Measurements from ENCODE around the gene JARID2.

Gene JARID2

GRCh38 chr6:15505463-15505918 is 259.6 kb downstream of the JARID2 start:
- peak overlapping the region; percentile 69 for H3K9ac ChIP-seq (ENCODE audit: low read length)
- no peaks in the 10 kb centered on the region for H3K9me3 ChIP-seq (ENCODE audit: control insufficient read depth, low read length)
- H2BK120ac ChIP-seq (ENCODE audit: low read depth, low read length): no peak overlapping the region
- H3K4me2 ChIP-seq (ENCODE audit: low read length, poor library complexity, severe bottlenecking): peak overlapping the region; percentile 73
- H3K27me3 ChIP-seq (ENCODE audit: control insufficient read depth in 1 of 2, insufficient read depth in 1 of 2, low read length in 2 of 2): no peaks in the 10 kb centered on the region
- peak overlapping the region in 1 of 2 experiments; percentile 22 for H3K14ac ChIP-seq (ENCODE audit: low read length in 2 of 2)
- 95% methylated on average over 18 of the region's 18 CpGs for WGBS
- H2AK5ac ChIP-seq (ENCODE audit: low read length, severe bottlenecking): peak overlapping the region; percentile 13
- peak overlapping the region; percentile 91 for H4K91ac ChIP-seq (ENCODE audit: low read length)
- peak overlapping the region; percentile 32 for H4K8ac ChIP-seq (ENCODE audit: low read length)
- peaks cover 36% of the 10 kb centered on the region for H3K4me1 ChIP-seq (ENCODE audit: control insufficient read depth, insufficient read depth, low read depth, low read length)
- H3K18ac ChIP-seq (ENCODE audit: low read depth in 1 of 2, low read length in 2 of 2): peak overlapping the region; percentile 0 to 58
- H3K27ac ChIP-seq (ENCODE audit: low read length, poor library complexity, severe bottlenecking): peak overlapping the region; percentile 70
- H3K4me3 ChIP-seq (ENCODE audit: insufficient read depth in 1 of 2, low read depth in 1 of 2, low read length in 2 of 2): peak overlapping the region in 1 of 2 experiments; percentile 58
- peaks cover 30% of the 10 kb centered on the region for H3K79me1 ChIP-seq (replicated peaks; ENCODE audit: low read length, poor library complexity, severe bottlenecking)
- H2AFZ ChIP-seq (ENCODE audit: low read depth, low read length): no peak overlapping the region
- H2BK12ac ChIP-seq (ENCODE audit: low read length in 2 of 2): peak overlapping the region; percentile 16 to 44
- peak overlapping the region; percentile 5 to 80 for H3K4ac ChIP-seq (ENCODE audit: low read depth in 1 of 2, low read length in 2 of 2)
- no peak for DNase-seq
- H3K36me3 ChIP-seq (ENCODE audit: control insufficient read depth in 1 of 2, insufficient read depth in 2 of 2, low read depth in 1 of 2, low read length in 2 of 2): peaks cover 46 to 83% of the 10 kb centered on the region in 2 experiments
- no peak overlapping the region for H2BK15ac ChIP-seq (ENCODE audit: low read depth, poor library complexity, severe bottlenecking)
- H3K23ac ChIP-seq (ENCODE audit: low read length in 2 of 2): no peak overlapping the region
- H2BK5ac ChIP-seq (ENCODE audit: low read depth, low read length, poor library complexity, severe bottlenecking): no peak overlapping the region

DNA sequence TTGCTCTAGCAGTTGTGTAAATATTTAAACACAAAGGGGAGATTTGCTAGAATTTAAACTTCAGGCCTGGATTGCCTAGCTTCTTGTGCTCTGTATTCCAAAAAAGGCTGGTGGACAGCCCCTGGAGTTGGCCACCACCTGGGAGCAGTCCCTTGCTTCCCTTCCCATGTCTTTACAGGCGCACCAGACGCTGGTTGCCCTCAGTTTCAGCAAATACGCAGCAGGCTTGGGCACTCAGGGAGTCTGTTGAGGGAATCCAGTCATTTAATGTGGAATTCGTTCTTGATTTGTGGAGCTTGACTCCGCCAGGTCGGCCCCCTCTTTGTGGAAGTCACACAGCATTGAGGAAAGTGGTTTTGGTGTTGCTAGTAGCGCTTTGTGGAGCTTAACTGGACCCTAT is 260.2 kb downstream of the JARID2 start:
- no peak overlapping the region for H2BK15ac ChIP-seq (ENCODE audit: low read depth, poor library complexity, severe bottlenecking)
- no peaks in the 10 kb centered on the region for H3K9me3 ChIP-seq (ENCODE audit: control insufficient read depth, low read length)
- H3K36me3 ChIP-seq (ENCODE audit: control insufficient read depth in 1 of 2, insufficient read depth in 2 of 2, low read depth in 1 of 2, low read length in 2 of 2): peaks cover 45 to 83% of the 10 kb centered on the region in 2 experiments
- H4K91ac ChIP-seq (ENCODE audit: low read length): no peak overlapping the region
- H3K18ac ChIP-seq (ENCODE audit: low read depth in 1 of 2, low read length in 2 of 2): peak overlapping the region in 1 of 2 experiments; percentile 52
- H3K79me1 ChIP-seq (replicated peaks; ENCODE audit: low read length, poor library complexity, severe bottlenecking): peaks cover 33% of the 10 kb centered on the region
- WGBS: 97% methylated on average over 7 of the region's 7 CpGs
- no peak overlapping the region for H3K4ac ChIP-seq (ENCODE audit: low read depth in 1 of 2, low read length in 2 of 2)
- H3K9ac ChIP-seq (ENCODE audit: low read length): no peak overlapping the region
- no peak overlapping the region for H3K23ac ChIP-seq (ENCODE audit: low read length in 2 of 2)
- H3K27ac ChIP-seq (ENCODE audit: low read length, poor library complexity, severe bottlenecking): no peak overlapping the region
- no peaks in the 10 kb centered on the region for H3K27me3 ChIP-seq (ENCODE audit: control insufficient read depth in 1 of 2, insufficient read depth in 1 of 2, low read length in 2 of 2)
- no peak overlapping the region for H2AK5ac ChIP-seq (ENCODE audit: low read length, severe bottlenecking)
- H4K8ac ChIP-seq (ENCODE audit: low read length): no peak overlapping the region
- H3K4me1 ChIP-seq (ENCODE audit: control insufficient read depth, insufficient read depth, low read depth, low read length): peaks cover 36% of the 10 kb centered on the region
- H2AFZ ChIP-seq (ENCODE audit: low read depth, low read length): no peak overlapping the region
- no peak for DNase-seq
- H3K4me2 ChIP-seq (ENCODE audit: low read length, poor library complexity, severe bottlenecking): no peak overlapping the region
- no peak overlapping the region for H2BK120ac ChIP-seq (ENCODE audit: low read depth, low read length)
- H3K4me3 ChIP-seq (ENCODE audit: insufficient read depth in 1 of 2, low read depth in 1 of 2, low read length in 2 of 2): no peak overlapping the region
- H2BK12ac ChIP-seq (ENCODE audit: low read length in 2 of 2): peak overlapping the region in 1 of 2 experiments; percentile 78
- H2BK5ac ChIP-seq (ENCODE audit: low read depth, low read length, poor library complexity, severe bottlenecking): no peak overlapping the region
- H3K14ac ChIP-seq (ENCODE audit: low read length in 2 of 2): no peak overlapping the region

- Histone ChIP-seq H3K4me3 (ENCODE audit: insufficient read depth in 1 of 2, low read depth in 1 of 2, low read length in 2 of 2) (no peak overlapping the region), H3K18ac (ENCODE audit: low read depth in 1 of 2, low read length in 2 of 2) (no peak overlapping the region), H3K27ac (ENCODE audit: low read length, poor library complexity, severe bottlenecking) (no peak overlapping the region), H3K27me3 (ENCODE audit: control insufficient read depth in 1 of 2, insufficient read depth in 1 of 2, low read length in 2 of 2) (no peaks in the 10 kb centered on the region), H2AK5ac (ENCODE audit: low read length, severe bottlenecking) (no peak overlapping the region), H3K36me3 (ENCODE audit: control insufficient read depth in 1 of 2, insufficient read depth in 2 of 2, low read depth in 1 of 2, low read length in 2 of 2) (peaks cover 46 to 84% of the 10 kb centered on the region in 2 experiments), H4K91ac (ENCODE audit: low read length) (no peak overlapping the region), H3K4me2 (ENCODE audit: low read length, poor library complexity, severe bottlenecking) (no peak overlapping the region), H3K14ac (ENCODE audit: low read length in 2 of 2) (no peak overlapping the region), H2BK12ac (ENCODE audit: low read length in 2 of 2) (no peak overlapping the region), H2BK5ac (ENCODE audit: low read depth, low read length, poor library complexity, severe bottlenecking) (no peak overlapping the region), H2BK120ac (ENCODE audit: low read depth, low read length) (no peak overlapping the region), H3K23ac (ENCODE audit: low read length in 2 of 2) (no peak overlapping the region), H3K4ac (ENCODE audit: low read depth in 1 of 2, low read length in 2 of 2) (no peak overlapping the region), H3K9me3 (ENCODE audit: control insufficient read depth, low read length) (no peaks in the 10 kb centered on the region), H3K4me1 (ENCODE audit: control insufficient read depth, insufficient read depth, low read depth, low read length) (peaks cover 26% of the 10 kb centered on the region), H2BK15ac (ENCODE audit: low read depth, poor library complexity, severe bottlenecking) (no peak overlapping the region), H3K9ac (ENCODE audit: low read length) (no peak overlapping the region), H2AFZ (ENCODE audit: low read depth, low read length) (no peak overlapping the region), H4K8ac (ENCODE audit: low read length) (no peak overlapping the region), H3K79me1 (replicated peaks; ENCODE audit: low read length, poor library complexity, severe bottlenecking) (peaks cover 41% of the 10 kb centered on the region)
- DNase-seq: no peak
- over 99% methylated on average over 11 of the region's 11 CpGs for WGBS
These were observed 261.4 kb downstream of the JARID2 start for GRCh38 chr6:15507221-15507620.

GRCh38 chr6:15507746-15508145 is 261.9 kb downstream of the JARID2 start:
- Histone ChIP-seq H3K4me3 (ENCODE audit: insufficient read depth in 1 of 2, low read depth in 1 of 2, low read length in 2 of 2) (no peak overlapping the region), H2BK15ac (ENCODE audit: low read depth, poor library complexity, severe bottlenecking) (no peak overlapping the region), H3K18ac (ENCODE audit: low read depth in 1 of 2, low read length in 2 of 2) (no peak overlapping the region), H3K36me3 (ENCODE audit: control insufficient read depth in 1 of 2, insufficient read depth in 2 of 2, low read depth in 1 of 2, low read length in 2 of 2) (peaks cover 44 to 84% of the 10 kb centered on the region in 2 experiments), H2AK5ac (ENCODE audit: low read length, severe bottlenecking) (no peak overlapping the region), H2BK12ac (ENCODE audit: low read length in 2 of 2) (no peak overlapping the region), H3K4me1 (ENCODE audit: control insufficient read depth, insufficient read depth, low read depth, low read length) (peaks cover 21% of the 10 kb centered on the region), H3K14ac (ENCODE audit: low read length in 2 of 2) (no peak overlapping the region), H3K4me2 (ENCODE audit: low read length, poor library complexity, severe bottlenecking) (no peak overlapping the region), H4K91ac (ENCODE audit: low read length) (no peak overlapping the region), H2BK5ac (ENCODE audit: low read depth, low read length, poor library complexity, severe bottlenecking) (no peak overlapping the region), H3K9me3 (ENCODE audit: control insufficient read depth, low read length) (no peaks in the 10 kb centered on the region), H2BK120ac (ENCODE audit: low read depth, low read length) (no peak overlapping the region), H2AFZ (ENCODE audit: low read depth, low read length) (no peak overlapping the region), H3K27me3 (ENCODE audit: control insufficient read depth in 1 of 2, insufficient read depth in 1 of 2, low read length in 2 of 2) (no peaks in the 10 kb centered on the region), H3K27ac (ENCODE audit: low read length, poor library complexity, severe bottlenecking) (no peak overlapping the region), H3K4ac (ENCODE audit: low read depth in 1 of 2, low read length in 2 of 2) (no peak overlapping the region), H3K79me1 (replicated peaks; ENCODE audit: low read length, poor library complexity, severe bottlenecking) (peaks cover 41% of the 10 kb centered on the region), H3K9ac (ENCODE audit: low read length) (no peak overlapping the region), H3K23ac (ENCODE audit: low read length in 2 of 2) (no peak overlapping the region), H4K8ac (ENCODE audit: low read length) (no peak overlapping the region)
- WGBS: 89% methylated on average over 14 of the region's 14 CpGs
- no peak for DNase-seq

All from mesenchymal stem cell (in vitro differentiated cells and primary cell).